CD4-positive, alpha-beta T cell treated with Interleukin-21 for 1 hour (primary cell): ENCODE data around the gene ZMYM2.

Experiments used
- DNase-seq: peaks from one replicate; pipeline ENCODE4 v3.0.0-alpha.2; 2020

ZMYM2 gene

GRCh38 chr13:20140487-20140886 lies 182.0 kb downstream of the ZMYM2 start:
- DNase-seq = no peak
